GM18520 (cell line): ENCODE results near the gene SENP2.

Source experiments
- ATAC-seq: cut with Tn5 transposase; IDR thresholded peaks from one replicate; pipeline ENCODE4 v1.9.1; 2021; ENCODE audit not compliant: unreplicated experiment

Gene SENP2

DNA sequence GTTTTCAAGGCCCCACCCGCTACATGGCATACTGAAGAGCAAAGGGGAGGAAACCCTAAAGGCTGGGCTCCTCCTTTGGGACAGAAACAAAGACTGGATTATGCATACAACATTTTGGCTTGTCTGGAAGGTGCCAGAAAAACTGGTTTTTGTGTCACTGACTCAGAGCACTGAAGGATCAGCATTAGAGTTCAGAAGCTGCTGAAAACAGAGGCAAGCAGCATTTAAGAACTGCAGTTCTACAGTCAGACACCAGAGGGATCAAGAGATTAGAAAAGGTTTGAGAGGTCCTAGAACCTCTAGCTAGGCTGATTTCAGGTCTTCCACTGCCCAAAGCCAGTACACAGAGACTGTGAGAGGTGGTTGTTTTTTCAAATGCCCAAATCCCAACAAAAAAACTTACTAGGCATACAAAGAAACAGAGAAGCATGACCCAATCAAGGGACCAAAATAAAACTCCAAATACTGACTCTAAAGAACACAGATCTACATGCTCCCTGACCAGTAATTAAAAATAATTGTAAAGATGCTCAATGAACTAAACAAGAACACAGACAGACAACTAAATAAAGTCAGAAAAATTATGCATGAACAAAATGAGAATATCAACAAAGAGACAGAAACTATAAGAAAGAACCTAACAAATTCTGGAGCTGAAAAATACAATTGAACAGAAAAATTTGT lies 91.2 kb downstream of the SENP2 start:
- ATAC-seq = no peak

DNA sequence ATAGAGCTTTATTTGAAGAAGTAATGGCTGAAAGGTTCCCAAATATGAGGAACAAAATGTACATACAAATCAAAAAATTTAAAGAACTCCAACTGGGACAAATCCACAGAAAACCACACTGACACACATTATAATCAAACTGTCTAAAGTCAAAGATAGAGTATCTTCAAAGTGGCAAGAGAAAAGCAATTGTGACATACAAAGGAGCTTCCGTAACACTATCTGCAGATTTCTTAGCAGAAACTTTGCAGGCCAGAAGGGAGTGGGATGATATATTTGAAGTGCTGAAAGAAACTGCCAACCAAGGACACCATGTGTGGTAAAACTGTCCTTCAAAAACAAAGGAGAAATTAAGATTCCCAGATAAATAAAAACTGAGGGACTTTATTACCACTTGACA lies 91.9 kb downstream of the SENP2 start:
- ATAC-seq = no peak

GRCh38 chr3:185680231-185680630 lies 94.1 kb downstream of the SENP2 start:
- ATAC-seq = no peak
